NCI-H524 (cell line): ENCODE measurements around the gene THEMIS.

Experiments used
- DNase-seq, 2 experiments: peaks; one replicate each; lab custom pipeline; 2025; lab: John Stamatoyannopoulos, UW

Gene THEMIS

GRCh38 chr6:127794405-127794804 lies 106.5 kb downstream of the THEMIS start:
- DNase-seq = no peak

- no peak for DNase-seq
These were observed 107.5 kb downstream of the THEMIS start for GRCh38 chr6:127793396-127793795.

GRCh38 chr6:127792616-127793015 lies 108.2 kb downstream of the THEMIS start:
- DNase-seq = no peak

- no peak for DNase-seq
These were observed 108.9 kb downstream of the THEMIS start for GRCh38 chr6:127791779-127792528.

- no peak for DNase-seq
These were observed 110.3 kb downstream of the THEMIS start for GRCh38 chr6:127790571-127790970.

- peak in 1 of 2 experiments; percentile 14 for DNase-seq
These were observed 114.7 kb downstream of the THEMIS start for GRCh38 chr6:127786109-127786508.

- no peak for DNase-seq
These were observed 116.4 kb downstream of the THEMIS start for GRCh38 chr6:127784468-127784867.

- peak in 1 of 2 experiments; percentile 68 for DNase-seq
These were observed 119.1 kb downstream of the THEMIS start for GRCh38 chr6:127781636-127782272.

- peak in 1 of 2 experiments; percentile 15 for DNase-seq
These were observed 124.5 kb downstream of the THEMIS start for GRCh38 chr6:127776320-127776719.

GRCh38 chr6:127775371-127775770 lies 125.5 kb downstream of the THEMIS start:
- no peak for DNase-seq

- DNase-seq = no peak
These were observed 132.1 kb downstream of the THEMIS start for GRCh38 chr6:127768745-127769144.

GRCh38 chr6:127768223-127768622 lies 132.6 kb downstream of the THEMIS start:
- DNase-seq = no peak

GRCh38 chr6:127765949-127766348 lies 134.9 kb downstream of the THEMIS start:
- no peak for DNase-seq

GRCh38 chr6:127762284-127762683 lies 138.6 kb downstream of the THEMIS start:
- no peak for DNase-seq

GRCh38 chr6:127761084-127761483 lies 139.8 kb downstream of the THEMIS start:
- no peak for DNase-seq

GRCh38 chr6:127749095-127749494 lies 151.8 kb downstream of the THEMIS start:
- no peak for DNase-seq

- no peak for DNase-seq
These were observed 152.6 kb downstream of the THEMIS start for GRCh38 chr6:127748290-127748689.

- DNase-seq = peak in 1 of 2 experiments; percentile 6
These were observed 162.4 kb downstream of the THEMIS start for GRCh38 chr6:127738423-127738822.

GRCh38 chr6:127737768-127738167 lies 163.1 kb downstream of the THEMIS start:
- peak in 1 of 2 experiments; percentile 28 for DNase-seq

GRCh38 chr6:127737009-127737486 lies 163.8 kb downstream of the THEMIS start:
- peak; percentile 92 to 99 for DNase-seq

- DNase-seq = no peak
These were observed 167.9 kb downstream of the THEMIS start for GRCh38 chr6:127732927-127733326.

- no peak for DNase-seq
These were observed 173.5 kb downstream of the THEMIS start for GRCh38 chr6:127727260-127727953.

- no peak for DNase-seq
These were observed 175.0 kb downstream of the THEMIS start for GRCh38 chr6:127725821-127726220.
